ENCODE data around the gene FADS6.
A peak's percentile ranks its signal among the peaks of the same experiment; 100 is the strongest.

The FADS6 gene

GRCh38 chr17:74850914-74851313 is 42.5 kb downstream of the FADS6 start:
- TF ChIP-seq CTCF (IDR thresholded peaks at IDR 0.05; ENCODE audit: low read depth, low read length, missing control alignments): no peak
- DNase-seq (ENCODE audit: extremely low read depth, low read depth): no peak
- H3K4me3 ChIP-seq (replicated peaks; ENCODE audit: low read depth, low read length): no peak overlapping the region

GRCh38 chr17:74850310-74850709 is 43.1 kb downstream of the FADS6 start:
- no peak overlapping the region for H3K4me3 ChIP-seq (replicated peaks; ENCODE audit: low read depth, low read length)
- DNase-seq (ENCODE audit: extremely low read depth, low read depth): no peak
- TF ChIP-seq CTCF (IDR thresholded peaks at IDR 0.05; ENCODE audit: low read depth, low read length, missing control alignments): no peak

GRCh38 chr17:74848656-74849399 is 44.6 kb downstream of the FADS6 start:
- TF ChIP-seq CTCF (IDR thresholded peaks at IDR 0.05; ENCODE audit: low read depth, low read length, missing control alignments): no peak
- no peak for DNase-seq (ENCODE audit: extremely low read depth, low read depth)
- no peak overlapping the region for H3K4me3 ChIP-seq (replicated peaks; ENCODE audit: low read depth, low read length)

- no peak for TF ChIP-seq CTCF (IDR thresholded peaks at IDR 0.05; ENCODE audit: low read depth, low read length, missing control alignments)
- H3K4me3 ChIP-seq (replicated peaks; ENCODE audit: low read depth, low read length): no peak overlapping the region
- DNase-seq (ENCODE audit: extremely low read depth, low read depth): no peak
Observed at GRCh38 chr17:74846621-74847020, 46.8 kb downstream of the FADS6 start.

- DNase-seq (ENCODE audit: extremely low read depth, low read depth): no peak
- TF ChIP-seq CTCF (IDR thresholded peaks at IDR 0.05; ENCODE audit: low read depth, low read length, missing control alignments): no peak
- H3K4me3 ChIP-seq (replicated peaks; ENCODE audit: low read depth, low read length): no peak overlapping the region
Observed at GRCh38 chr17:74843352-74843627, 50.1 kb downstream of the FADS6 start.

GRCh38 chr17:74842599-74843351 is 50.7 kb downstream of the FADS6 start:
- TF ChIP-seq CTCF (IDR thresholded peaks at IDR 0.05; ENCODE audit: low read depth, low read length, missing control alignments): peak; percentile 15
- H3K4me3 ChIP-seq (replicated peaks; ENCODE audit: low read depth, low read length): no peak overlapping the region; the same call in 1 of the 2 replicates
- peak; percentile 9 for DNase-seq (ENCODE audit: extremely low read depth, low read depth)
